HG02588 (cell line): ENCODE data around the gene STK10.
"Not testable (repeated sequence)": the region's sequence is repeated elsewhere in the genome, so short reads cannot be mapped to it uniquely, and the experiment has no call there.

Experiments used
- ATAC-seq: cut with Tn5 transposase; IDR thresholded peaks from one replicate; pipeline ENCODE4 v1.9.1; 2021; ENCODE audit warnings: mild to moderate bottlenecking, moderate library complexity; ENCODE audit not compliant: unreplicated experiment

STK10 gene

GRCh38 chr5:172029876-172030275 lies 158.1 kb downstream of the STK10 start:
- ATAC-seq = no peak

GRCh38 chr5:172028167-172028566 lies 159.9 kb downstream of the STK10 start:
- ATAC-seq = no peak

GRCh38 chr5:172020110-172020786 lies 167.8 kb downstream of the STK10 start:
- ATAC-seq = not testable (repeated sequence)

GRCh38 chr5:172015346-172015745 lies 172.7 kb downstream of the STK10 start:
- ATAC-seq = no peak

- ATAC-seq = no peak
These were observed 177.7 kb downstream of the STK10 start for GRCh38 chr5:172010278-172010677.

- ATAC-seq = no peak
These were observed 178.3 kb downstream of the STK10 start for GRCh38 chr5:172009536-172010270.

- no peak for ATAC-seq
These were observed 179.3 kb downstream of the STK10 start for GRCh38 chr5:172008689-172009141.

- ATAC-seq = no peak
These were observed 179.9 kb downstream of the STK10 start for GRCh38 chr5:172008111-172008455.

GRCh38 chr5:172007175-172008110 lies 180.6 kb downstream of the STK10 start:
- ATAC-seq = no peak

- peak; percentile 77 for ATAC-seq
These were observed 181.5 kb downstream of the STK10 start, which contains the start of gene FBXW11 for GRCh38 chr5:172006321-172007174. TSS of gene FBXW11 (minus strand) at chr5:172006638. CDS start at chr5:172006502, 136 bp downstream.

- peak; percentile 1 for ATAC-seq
These were observed 182.2 kb downstream of the STK10 start for GRCh38 chr5:172005708-172006320.

- no peak for ATAC-seq
These were observed 183.2 kb downstream of the STK10 start for GRCh38 chr5:172004824-172005237.

- no peak for ATAC-seq
These were observed 184.3 kb downstream of the STK10 start for GRCh38 chr5:172003746-172004145.

GRCh38 chr5:172002840-172003512 lies 185.0 kb downstream of the STK10 start:
- no peak for ATAC-seq

- ATAC-seq = no peak
These were observed 185.7 kb downstream of the STK10 start for GRCh38 chr5:172002310-172002709.

- ATAC-seq = peak; percentile 43
These were observed 188.1 kb downstream of the STK10 start for GRCh38 chr5:171999877-172000276.

- ATAC-seq = no peak
These were observed 188.9 kb downstream of the STK10 start for GRCh38 chr5:171999100-171999499.

GRCh38 chr5:171997011-171997410 lies 191.0 kb downstream of the STK10 start:
- no peak for ATAC-seq

- no peak for ATAC-seq
These were observed 195.2 kb downstream of the STK10 start for GRCh38 chr5:171992813-171993212.
